NCI-H1092 treated with DMSO at 0.1 percent for 48 hours (cell line): ENCODE measurements around the gene SESN1.
"Not testable (repeated sequence)": the region's sequence is repeated elsewhere in the genome, so short reads cannot be mapped to it uniquely, and the experiment has no call there.

ENCODE experiments used
- DNase-seq: peaks from one replicate; lab custom pipeline; 2025; lab: John Stamatoyannopoulos, UW

Gene SESN1

DNA sequence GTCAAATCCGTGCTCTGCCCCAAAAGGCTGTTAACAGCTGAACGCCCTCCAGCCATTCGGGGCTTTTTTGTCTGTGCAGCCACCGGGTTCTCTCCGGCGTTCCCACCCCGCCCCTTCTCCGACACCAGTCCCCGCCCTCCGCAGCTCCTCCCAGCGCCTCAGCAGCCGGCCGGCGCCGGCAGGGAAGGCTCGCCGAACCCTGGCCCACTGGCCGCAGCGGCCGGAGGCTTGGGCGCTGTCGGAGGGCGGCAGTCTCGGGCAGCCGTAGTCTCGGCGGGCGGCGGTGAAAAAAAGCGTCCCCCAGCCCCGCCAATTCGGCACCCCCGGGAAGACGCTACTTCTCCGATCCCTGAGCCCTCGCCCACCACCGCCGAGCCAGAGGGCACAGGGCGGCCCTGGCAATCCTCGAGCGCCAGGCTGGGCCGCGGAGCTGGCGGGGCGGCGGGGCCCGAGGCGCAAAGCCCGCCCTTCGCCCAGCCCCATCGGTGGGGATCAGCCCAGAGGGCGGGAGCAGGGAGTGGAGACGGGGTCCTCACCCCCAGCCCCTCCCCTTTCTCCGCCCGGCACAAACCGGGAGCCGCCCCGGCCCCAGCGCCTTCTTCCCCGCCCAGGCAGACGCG lies at the start of gene SESN1:
TSS of gene SESN1 (minus strand) at position 431 of the 620 bp plus-strand sequence. CDS start 773 bp downstream, outside the sequence.
- peak; percentile 78 for DNase-seq

DNA sequence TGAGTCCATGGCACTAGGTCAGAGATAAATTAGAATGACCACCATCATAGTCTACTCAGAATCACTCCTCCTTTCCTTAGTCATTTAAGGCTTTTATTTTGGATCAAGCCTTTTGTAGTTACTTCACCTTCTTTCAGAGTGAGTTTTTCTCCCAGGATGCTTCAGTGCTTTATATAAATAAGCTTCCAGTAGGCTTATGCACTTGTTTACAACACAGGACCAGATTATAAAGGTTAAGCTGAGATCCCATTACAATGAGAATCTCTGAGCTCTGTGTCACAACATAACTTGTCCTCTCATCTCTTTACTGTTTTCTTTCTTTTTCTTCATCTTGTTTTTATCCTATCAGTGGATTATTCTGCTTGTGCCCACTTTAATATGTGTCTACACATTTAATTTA lies 48.5 kb upstream of the SESN1 start:
- no peak for DNase-seq

DNA sequence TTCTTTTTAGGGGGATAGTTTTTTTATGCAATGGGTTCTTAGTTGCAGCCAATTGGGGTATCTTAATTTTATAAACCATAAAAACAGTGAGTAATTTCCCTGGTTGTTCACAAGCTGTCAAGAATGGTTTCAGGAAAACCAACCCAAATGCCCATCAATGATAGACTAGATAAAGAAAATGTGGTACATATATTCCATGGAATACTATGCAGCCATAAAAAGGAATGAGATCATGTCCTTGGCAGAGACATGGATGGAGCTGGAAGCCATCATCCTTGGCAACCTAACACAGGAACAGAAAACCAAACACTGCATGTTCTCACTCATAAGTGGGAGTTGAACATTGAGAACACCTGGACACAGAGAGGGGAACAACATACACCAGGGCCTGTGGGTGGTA lies 47.4 kb upstream of the SESN1 start:
- DNase-seq, result not testable (repeated sequence)

DNA sequence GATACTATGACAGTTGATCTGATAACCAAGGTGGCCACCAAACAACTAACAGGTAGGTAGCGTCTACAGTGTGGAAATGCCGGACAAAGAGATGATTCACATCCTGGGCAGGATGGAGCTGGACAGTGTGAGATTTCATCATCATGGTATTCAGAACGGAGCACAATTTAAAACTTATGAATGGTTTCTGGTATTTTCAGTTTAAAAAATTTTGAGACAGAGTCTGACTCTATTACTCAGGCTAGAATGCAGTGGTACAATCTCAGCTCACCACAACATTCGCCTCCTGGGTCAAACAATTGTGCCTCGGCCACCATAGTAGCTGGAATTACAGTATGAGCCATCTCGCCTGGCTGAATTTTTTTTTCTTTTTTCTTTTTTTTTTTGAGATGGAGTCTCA lies 44.5 kb upstream of the SESN1 start:
- no peak for DNase-seq

DNA sequence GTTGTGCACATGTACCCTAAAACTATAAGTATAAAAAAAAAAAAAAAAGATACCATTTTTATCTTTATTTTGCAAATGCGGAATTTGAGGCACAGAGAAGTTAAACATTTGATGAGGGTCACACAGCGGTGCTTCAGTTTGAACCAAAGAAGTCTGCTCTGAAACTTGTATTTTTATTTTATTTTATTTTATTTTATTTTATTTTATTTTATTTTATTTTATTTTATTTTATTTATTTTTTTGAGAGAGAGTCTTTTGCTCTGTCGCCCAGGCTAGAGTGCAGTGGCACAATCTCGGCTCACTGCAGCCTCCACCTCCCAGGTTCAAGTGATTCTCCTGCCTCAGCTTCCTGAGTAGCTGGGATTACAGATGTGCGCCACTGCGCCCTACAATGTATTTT lies 41.9 kb upstream of the SESN1 start:
- not testable (repeated sequence) for DNase-seq

DNA sequence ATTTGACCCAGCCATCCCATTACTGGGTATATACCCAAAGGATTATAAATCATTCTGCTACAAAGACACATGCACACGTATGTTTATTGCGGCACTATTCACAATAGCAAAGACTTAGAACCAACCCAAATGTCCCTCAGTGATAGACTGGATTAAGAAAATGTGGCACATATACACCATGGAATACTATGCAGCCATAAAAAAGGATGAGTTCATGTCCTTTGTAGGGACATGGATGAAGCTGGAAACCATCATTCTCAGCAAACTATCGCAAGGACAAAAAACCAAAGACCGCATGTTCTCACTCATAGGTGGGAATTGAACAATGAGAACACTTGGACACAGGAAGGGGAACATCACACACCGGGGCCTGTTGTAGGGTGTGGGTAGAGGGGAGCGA lies 41.4 kb upstream of the SESN1 start:
- DNase-seq, result not testable (repeated sequence)

DNA sequence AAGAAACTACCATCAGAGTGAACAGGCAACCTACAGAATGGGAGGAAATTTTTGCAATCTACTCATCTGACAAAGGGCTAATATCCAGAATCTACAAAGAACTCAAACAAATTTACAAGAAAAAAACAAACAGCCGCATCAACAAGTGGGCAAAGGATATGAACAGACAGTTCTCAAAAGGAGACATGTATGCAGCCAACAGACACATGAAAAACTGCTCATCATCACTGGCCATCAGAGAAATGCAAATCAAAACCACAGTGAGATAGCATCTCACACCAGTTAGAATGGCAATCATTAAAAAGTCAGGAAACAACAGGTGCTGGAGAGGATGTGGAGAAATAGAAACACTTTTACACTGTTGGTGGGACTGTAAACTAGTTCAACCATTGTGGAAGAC lies 41.0 kb upstream of the SESN1 start:
- DNase-seq, result not testable (repeated sequence)

DNA sequence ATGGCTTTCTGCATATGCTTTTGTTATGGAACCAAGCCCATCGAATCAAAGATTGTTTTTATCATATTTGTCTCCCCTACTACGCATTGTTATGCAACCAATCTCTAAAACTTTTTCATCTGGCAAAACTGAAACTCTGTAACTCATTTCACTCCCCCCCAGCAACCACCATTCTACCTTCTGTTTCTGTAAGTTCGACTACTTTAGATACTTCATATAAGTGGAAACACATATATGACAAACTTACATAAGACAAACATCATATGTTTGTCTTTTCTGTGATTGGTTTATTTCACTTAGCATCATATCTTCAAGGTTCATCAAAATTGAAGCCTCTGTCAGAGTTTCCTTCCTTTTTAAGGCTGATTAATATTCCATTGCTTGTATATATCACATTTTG lies 35.4 kb upstream of the SESN1 start:
- no peak for DNase-seq

DNA sequence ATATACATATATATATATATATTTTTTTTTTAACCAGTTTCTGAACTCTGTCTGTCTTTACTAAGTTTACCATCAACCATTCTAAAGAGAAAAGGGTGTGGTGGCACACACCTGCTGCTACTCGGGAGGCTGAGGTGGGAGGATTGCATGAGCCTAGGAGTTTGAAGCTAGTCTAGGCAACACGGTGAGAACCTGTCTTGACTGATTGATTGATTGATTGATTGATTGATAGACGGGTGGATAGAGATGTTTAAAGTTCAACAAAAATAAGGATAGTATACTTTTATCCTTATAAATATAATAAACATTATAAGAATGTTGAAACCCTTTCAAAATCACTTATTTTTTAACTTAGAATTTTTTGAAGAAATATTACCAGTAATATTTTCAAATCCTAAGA lies 30.9 kb upstream of the SESN1 start:
- DNase-seq, result no peak

DNA sequence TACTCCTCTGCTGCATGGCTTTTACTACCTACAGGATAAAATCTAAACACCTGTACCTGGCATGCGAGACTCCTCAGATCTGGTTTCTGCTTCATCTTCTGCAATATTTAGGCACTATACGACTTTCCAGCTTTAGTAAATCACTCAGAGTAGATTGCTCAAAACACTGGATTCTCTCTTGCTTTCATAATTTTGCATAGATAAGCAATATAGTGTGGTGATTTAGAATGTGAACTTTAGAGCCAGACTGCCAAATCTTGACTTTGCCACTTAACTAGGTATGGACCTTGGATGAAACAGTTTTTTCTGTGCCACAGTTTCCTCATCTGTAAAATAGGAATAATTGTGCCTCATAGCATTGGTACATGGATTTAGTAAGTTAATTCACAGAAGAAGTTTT lies 29.6 kb upstream of the SESN1 start:
- DNase-seq, result no peak

DNA sequence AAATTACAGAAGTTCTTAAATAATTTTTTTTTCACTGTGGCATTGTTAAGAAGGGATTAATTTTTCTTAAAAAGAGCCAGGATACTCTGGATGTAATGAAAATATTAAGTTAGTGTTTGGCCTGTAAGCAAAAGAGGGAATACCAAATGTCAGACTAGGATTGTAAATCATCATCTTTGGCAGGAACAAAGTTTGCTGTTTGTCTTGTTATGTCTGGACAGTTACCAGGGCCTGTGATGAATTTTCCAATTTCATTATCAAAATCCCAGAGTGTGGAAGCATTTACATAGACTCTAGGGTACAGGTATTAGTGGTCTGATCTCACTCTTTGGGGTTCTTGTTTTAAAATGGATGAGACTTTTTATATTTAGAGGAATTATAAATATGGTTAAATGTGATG lies 26.8 kb upstream of the SESN1 start:
- no peak for DNase-seq

DNA sequence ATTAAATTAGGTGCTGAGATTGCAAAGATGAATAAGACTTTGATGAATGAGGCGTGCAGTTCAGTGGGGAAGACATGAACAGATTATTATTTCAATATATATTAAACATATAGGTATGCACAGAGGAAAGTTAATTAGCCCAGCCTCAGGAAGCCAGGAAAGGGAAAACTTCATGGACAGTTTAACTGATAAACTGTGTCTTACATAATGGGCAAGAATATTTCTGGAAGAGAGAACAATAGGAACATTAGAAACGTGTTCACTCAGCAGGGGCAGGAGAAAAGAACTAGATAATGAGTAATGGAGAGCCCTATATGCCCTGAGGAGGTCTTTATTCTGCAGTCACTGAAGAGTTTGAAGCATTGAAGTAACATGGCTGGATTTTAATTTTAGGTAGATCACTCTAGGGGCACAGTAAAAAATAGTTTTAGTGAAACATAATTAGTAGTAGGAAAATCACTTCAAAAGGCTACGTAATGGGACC lies 24.3 kb upstream of the SESN1 start:
- DNase-seq, result no peak

DNA sequence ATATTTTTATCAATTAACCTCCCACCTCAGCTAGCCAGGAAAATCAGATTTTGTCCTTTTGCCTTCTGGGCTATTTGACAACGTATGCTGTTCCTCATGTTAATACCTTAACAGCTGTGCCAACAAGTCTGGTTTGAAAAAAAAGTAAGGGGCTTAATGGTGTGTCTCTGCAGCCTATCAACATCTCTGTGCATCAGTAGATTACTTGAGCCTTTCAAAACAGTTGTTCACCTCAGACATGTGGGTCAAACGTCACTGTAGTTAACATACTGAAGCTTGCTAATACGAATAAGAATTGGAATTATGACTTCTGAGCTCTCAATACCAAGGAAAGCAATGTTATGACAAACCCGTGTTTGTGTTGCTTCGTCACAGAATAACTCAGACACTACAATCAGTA lies 23.7 kb upstream of the SESN1 start:
- DNase-seq, result no peak

DNA sequence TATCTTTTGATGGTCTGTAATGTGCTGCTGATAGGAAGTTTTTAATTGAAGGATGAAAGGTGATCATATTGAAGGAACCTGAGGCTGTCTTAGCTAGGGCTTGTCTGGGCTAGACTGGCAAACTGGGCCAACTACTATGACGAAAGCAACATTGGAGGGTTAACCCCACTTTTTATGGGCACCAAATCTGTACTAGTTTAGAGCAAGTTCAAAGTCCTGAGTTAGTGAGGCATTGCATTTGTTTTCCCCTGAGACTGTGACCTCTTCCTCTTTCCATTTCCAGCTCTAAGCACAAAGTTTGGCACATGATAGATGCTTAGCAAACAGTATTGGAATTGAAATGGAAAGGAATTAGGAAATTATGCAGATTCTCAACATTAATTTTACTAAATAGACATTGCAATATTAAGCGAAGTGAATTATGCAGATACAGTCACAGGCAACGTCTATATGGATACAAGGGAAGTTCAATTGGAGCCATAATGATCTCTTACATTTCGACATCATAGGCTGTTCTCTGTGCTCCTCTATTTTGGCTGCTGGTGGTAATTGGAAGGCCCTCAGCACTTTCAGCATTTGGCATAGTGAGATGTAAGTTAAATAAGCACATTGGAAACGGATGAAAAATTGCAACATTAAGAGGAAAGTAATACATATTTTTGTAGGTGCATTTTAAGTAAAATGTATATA lies 22.8 kb upstream of the SESN1 start:
- no peak for DNase-seq

DNA sequence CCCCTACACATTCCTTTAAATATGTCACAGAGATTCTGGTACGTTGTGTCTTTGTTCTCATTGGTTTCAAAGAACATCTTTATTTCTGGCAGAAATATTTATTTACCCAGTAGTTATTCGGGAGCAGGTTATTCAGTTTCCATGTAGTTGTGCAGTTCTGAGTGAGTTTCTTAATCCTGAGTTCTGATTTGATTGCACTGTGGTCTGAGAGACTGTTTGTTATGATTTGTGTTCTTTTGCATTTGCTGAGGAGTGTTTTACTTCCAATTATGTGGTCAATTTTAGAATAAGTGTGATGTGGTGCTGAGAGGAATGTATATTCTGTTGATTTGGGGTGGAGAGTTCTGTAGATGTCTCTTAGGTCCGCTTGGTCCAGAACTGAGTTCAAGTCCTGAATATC lies 18.0 kb upstream of the SESN1 start:
- DNase-seq, result not testable (repeated sequence)

DNA sequence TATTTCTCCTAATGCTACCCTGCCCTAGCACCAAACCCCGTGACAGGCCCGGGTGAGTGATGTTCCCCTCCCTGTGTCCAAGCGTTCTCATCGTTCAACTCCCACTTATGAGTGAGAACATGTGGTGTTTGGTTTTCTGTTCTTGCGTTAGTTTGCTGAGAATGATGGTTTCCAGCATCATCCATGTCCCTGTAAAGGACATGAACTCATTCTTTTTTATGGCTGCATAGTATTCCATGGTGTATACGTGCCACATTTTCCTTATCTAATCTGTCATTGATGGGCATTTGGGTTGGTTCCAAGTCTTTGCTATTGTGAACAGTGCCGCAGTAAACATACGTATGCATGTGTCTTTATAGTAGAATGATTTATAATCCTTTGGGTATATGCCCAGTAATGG lies 15.0 kb upstream of the SESN1 start:
- not testable (repeated sequence) for DNase-seq

DNA sequence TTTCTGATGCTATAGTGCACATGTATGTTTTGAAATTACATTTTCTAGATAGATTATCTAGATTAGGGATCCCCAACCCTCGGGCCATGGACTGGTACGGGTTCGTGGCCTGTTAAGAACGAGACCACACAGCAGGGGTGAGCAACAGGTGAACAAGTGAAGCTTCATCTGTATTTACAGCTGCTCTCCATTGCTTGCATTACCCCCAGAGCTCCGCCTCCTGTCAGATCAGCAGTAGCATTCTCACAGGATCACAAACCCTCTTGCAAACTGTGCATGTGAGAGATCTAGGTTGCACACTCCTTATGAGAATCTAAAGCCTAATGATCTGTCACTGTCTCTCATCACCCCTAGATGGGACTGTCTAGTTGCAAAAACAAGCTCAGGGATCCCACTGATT lies 11.0 kb upstream of the SESN1 start:
- no peak for DNase-seq

DNA sequence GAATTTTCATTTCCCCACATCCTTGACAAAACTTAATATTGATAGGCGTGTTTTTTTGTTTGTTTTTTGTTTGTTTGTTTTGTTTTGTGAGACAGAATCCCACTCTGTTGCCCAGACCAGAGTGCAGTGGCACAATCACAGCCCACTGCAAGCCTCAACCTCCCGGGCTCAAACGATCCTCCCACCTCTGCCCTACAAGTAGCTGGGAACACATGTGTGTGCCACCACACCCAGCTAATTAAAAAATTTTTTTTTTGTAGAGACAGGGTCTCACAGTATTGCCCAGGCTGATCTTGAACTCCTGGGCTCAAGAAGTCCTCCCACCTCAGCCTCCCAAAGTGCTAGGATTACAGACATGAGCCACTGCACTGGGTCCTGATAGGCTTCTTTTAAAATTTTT lies 9.9 kb upstream of the SESN1 start:
- DNase-seq, result no peak

DNA sequence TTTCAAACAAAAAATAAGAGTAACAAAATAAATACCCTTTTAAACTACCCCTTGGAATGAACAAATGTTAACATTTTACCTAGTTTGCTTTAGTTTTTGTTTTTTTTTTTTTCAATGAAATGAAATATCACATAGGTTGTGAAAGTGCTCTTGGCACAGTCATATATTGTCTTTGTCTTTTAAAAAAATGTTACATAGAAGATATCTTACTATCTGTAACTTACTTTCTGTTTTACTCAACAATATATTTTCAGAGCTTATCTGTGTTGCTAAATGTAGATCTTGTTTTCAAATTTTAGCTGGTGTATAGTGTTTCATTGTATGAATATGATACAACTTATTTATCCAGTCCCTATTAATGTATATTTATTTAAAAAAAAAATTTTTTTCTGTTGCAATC lies 9.3 kb upstream of the SESN1 start:
- no peak for DNase-seq

DNA sequence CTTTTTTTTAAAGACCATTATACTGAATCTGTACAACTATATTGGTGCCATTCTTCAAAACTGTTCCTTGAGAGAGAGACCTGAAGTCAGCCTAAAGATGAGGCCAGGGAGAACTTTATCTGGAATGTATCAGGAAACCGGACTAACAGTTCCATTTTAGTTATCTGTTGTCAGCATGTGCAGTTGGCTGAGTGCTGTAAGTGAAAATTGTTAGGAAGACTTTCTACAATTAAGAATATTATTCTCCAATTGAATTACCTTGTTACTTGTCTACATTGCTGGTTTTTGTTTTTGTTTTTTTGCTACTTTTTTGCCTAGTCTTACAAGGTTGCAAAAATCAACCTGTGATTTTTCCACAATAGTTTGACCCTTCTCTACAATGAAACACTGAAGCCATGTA lies 8.1 kb upstream of the SESN1 start:
- DNase-seq, result no peak

DNA sequence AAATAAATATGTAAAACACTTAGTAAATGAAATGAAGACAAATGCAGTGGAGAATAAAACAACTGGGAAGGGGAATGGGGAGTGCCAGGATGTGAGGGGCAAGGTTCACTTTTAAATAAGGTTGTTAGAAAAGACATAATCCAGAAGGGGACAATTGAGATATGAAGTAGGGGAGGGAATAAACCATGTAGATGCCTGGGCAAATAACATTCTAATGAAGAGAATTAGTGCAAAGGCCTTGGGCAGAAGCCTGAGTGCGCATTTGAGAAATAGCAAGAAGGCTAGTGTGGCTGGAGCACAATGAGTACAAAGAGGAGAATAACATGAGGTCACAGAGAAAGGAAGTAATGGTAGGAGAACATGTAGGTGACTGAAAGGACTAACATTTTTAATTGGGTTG lies 3.0 kb upstream of the SESN1 start:
- DNase-seq, result no peak

DNA sequence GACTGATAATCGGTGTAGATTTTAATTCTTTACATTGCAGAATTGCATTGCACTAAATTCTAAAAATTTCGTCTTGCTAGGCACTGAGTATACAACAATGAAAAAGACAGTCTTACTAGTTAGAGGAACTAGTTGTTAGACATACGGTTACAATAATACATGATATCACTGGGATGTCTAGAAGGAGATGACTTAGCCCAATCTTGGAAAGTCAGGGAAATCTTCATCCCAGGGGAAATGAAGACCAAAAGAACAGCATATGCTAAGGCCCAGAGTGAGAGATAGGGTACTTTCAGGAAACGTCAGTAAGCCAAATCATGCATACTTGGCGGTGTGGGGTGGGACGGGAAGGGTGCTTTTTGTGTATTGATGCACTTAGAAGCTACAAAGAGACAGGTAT lies 1.6 kb upstream of the SESN1 start:
- no peak for DNase-seq

DNA sequence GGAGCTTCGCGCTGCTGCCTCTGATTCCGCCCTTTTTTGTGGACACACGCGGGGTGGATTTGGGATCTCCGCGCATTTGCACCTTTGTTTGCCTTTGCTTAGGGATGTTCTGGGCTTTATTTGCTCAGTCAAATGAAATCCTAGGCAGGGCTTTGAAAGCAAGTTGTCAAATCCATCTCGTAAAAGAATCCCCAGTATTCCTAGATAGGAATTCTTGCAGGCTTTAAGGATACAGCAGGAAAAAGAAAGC lies 1.1 kb upstream of the SESN1 start:
- no peak for DNase-seq
